ENCODE results near the gene SEL1L3.
A peak's percentile ranks its signal among the peaks of the same experiment; 100 is the strongest.
"Not testable (repeated sequence)": the region's sequence is repeated elsewhere in the genome, so short reads cannot be mapped to it uniquely, and the experiment has no call there.

Gene SEL1L3

DNA sequence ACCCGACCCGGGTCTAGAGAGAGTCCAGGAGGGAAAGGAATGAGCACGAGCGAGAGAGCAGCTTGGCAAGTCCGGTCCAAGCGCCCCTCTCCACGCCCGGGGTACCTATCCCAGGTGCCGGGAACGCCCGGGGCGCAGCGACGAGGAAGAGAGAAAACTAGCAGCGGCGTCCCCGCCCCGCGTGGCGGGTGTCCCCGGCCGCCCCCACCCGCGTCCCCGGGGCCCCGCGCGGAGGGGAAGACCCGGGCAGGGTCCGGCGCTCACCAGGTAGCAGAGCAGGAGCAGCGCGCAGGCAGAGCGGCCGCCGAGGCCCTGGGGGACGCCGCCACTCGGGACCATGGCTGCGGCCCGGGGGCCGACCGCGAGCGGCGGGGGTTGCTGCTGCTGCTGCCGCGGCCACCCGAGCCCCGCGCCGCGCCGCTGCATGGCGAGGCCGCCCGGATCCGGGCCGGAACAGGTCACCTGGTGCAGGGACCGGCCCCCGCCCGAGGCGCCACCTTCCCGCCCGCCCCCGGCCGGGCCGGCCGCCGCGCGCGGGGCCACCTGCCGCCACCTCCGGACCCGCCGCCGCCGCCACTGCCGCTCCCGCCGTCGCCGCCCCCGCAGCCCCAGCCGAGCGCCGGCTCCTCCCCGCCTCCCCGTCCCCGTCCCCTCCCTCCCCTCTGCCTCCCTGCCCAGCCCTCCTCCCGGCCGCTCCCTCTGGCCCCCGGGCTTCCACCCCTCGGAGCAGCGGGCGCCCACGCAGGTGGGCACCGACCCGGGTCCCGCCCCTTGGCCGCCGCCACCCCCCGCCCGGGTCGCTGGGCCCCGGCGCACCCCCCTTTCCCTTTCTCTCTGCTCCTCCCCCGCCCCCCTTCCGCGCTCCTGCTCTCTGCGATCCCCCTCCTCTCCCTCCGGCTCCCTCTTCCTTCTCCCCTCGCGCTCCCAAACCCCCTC, at the start of gene SEL1L3:
Gene SEL1L3 (minus strand): TSS at position 578 of the 936 bp plus-strand sequence. CDS start 152 bp downstream, at position 426.
- TF ChIP-seq, protein P1, sequence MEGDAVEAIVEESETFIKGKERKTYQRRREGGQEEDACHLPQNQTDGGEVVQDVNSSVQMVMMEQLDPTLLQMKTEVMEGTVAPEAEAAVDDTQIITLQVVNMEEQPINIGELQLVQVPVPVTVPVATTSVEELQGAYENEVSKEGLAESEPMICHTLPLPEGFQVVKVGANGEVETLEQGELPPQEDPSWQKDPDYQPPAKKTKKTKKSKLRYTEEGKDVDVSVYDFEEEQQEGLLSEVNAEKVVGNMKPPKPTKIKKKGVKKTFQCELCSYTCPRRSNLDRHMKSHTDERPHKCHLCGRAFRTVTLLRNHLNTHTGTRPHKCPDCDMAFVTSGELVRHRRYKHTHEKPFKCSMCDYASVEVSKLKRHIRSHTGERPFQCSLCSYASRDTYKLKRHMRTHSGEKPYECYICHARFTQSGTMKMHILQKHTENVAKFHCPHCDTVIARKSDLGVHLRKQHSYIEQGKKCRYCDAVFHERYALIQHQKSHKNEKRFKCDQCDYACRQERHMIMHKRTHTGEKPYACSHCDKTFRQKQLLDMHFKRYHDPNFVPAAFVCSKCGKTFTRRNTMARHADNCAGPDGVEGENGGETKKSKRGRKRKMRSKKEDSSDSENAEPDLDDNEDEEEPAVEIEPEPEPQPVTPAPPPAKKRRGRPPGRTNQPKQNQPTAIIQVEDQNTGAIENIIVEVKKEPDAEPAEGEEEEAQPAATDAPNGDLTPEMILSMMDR (IDR thresholded peaks at IDR 0.05; ENCODE audit: low read depth, low read length, missing control alignments): no peak
- DNase-seq (ENCODE audit: extremely low read depth, low read depth): no peak
- peak within 1 kb of the TSS; percentile 53 for H3K4me3 ChIP-seq (replicated peaks; ENCODE audit: low read depth, low read length)

DNA sequence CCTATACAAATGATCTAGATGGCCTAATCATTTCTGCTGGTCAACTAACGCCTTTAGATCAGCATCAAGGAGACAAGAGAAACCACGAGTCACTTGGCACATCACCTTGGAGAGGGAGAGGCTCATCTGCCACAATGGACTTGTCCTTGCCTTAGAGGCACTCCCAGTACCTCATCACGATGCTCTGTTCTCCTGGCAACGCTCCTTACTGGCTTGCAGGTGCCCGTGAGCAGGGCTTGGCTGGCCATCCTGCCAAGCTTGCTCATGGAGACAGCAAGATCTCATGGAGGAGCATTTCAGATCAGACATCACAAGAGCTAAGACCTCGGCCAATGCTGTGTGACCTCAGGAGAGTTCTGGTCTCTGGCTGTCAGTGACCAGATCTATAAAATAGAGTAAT, 48.6 kb upstream of the SEL1L3 start:
- DNase-seq (ENCODE audit: extremely low read depth, low read depth): no peak
- TF ChIP-seq, protein P1 (IDR thresholded peaks at IDR 0.05; ENCODE audit: low read depth, low read length, missing control alignments): no peak
- H3K4me3 ChIP-seq (replicated peaks; ENCODE audit: low read depth, low read length): no peak overlapping the region

DNA sequence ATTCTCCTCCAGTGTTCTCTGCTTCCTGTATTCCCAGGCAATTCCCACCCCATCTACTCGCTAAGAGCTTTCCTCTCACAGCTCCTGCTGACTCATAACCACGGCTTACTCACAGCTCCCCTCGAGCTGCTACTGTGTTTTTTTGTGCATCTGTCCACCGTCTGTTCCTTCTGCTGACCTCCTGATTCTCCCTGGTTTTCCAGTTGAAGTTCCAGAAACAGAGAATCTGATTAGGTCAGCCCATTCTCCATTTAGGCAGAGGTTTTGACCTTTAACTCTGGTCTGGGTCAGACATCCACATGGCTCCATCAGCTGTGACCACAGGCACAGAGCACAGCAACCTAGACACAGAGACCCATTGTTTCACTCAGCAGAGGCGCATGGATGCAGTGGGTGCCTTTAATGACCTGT, 45.7 kb upstream of the SEL1L3 start:
- TF ChIP-seq, protein P1 (IDR thresholded peaks at IDR 0.05; ENCODE audit: low read depth, low read length, missing control alignments): no peak
- H3K4me3 ChIP-seq (replicated peaks; ENCODE audit: low read depth, low read length): no peak overlapping the region
- peak; percentile 96 for DNase-seq (ENCODE audit: extremely low read depth, low read depth)

DNA sequence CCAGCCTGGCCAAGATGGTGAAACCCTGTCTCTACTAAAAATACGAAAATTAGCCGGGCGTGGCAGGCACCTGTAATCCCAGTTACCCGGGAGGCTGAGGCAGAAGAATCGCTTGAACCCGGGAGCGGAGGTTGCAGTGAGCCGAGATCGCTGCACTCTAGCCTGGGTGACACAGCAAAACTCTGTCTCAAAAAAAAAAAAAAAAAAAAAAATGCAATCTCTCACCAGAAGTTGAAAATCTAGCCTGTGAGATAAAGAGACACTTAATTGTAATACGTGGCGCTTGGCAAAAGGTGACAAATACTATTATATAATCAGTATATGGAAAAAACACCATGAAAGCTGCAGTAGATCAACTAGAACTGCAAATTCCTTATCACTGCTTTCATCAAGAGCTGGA, 43.3 kb upstream of the SEL1L3 start:
- not testable (repeated sequence) for DNase-seq (ENCODE audit: extremely low read depth, low read depth); H3K4me3 ChIP-seq (replicated peaks; ENCODE audit: low read depth, low read length)

DNA sequence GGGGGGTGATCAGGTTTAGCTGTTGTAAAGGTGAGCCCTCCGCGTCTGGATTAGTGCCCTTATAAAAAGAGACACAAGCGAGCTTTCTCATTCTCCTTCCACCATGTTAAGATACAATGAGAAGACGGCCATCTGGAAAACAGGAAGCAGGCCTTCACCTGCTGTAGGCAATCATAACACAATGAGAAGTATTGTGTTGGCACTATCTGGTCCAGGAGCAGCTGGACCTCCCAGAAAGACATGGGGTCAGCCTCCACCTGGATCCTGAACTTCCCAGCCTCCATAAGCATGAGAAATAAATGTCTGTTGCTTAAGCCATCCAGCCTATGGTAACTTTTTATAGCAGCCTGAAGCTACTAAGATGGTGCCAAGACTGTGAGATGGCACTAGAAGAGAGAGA, 42.6 kb upstream of the SEL1L3 start:
- TF ChIP-seq, protein P1 (IDR thresholded peaks at IDR 0.05; ENCODE audit: low read depth, low read length, missing control alignments): no peak
- DNase-seq (ENCODE audit: extremely low read depth, low read depth): no peak

DNA sequence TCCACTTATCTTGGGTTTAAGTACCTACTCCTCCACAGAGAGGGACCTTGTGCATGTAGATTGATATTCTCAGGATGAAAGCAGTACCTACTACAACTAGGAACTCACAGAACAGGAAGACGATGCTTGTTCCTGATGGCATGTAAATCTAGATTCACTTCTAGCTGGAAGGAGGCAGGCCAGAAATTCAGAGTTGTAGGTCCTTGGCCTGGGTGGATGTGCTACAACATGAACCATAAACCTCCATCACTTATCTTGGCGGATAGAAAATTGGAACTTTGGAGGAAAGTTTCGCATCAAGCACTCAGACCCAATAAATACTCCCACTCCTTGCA, 41.9 kb upstream of the SEL1L3 start:
- no peak for DNase-seq (ENCODE audit: extremely low read depth, low read depth)
- TF ChIP-seq, protein P1 (IDR thresholded peaks at IDR 0.05; ENCODE audit: low read depth, low read length, missing control alignments): no peak
- no peak overlapping the region for H3K4me3 ChIP-seq (replicated peaks; ENCODE audit: low read depth, low read length)

More for the DNA sequence above, 42.6 kb upstream of the SEL1L3 start:
- H3K4me3 ChIP-seq (replicated peaks; ENCODE audit: low read depth, low read length): no peak overlapping the region

DNA sequence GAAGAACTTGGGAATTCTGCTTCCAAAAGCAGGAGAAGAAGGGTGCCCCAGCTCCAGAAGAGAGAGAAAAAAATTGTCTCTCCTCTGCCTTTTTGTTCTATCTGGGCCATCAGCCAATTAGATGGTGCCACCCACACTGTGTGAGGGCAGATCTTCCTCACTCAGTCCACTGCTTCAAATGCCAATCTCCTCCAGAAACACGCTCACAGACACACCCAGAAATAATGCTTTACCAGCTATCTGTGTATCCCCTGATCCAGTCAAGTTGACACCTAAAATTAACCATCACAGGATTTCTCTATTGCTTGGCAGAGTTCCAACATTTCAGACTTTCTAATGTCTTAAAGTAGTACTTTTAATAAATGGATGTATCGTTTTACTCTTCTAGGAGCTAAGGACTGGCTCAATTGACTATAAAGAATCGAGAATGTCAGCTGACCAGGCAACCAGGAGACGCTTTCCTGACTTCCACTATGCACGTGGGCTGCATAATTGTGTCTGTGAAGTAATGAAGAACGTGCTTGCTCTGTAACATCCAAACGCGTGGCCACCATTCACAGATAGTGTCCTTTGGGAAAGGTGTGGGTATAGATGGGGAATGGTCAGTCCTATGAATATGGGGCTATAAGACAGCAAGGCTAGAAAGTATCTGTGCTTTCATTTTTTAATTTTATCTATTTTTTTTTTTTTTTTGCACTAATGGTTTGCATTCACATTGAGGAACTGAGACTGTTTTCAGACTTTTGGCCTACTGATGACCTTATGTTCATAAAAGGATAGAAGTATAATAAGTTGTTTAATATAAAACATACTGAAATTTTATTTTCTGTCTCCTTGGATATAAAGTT, 41.3 kb upstream of the SEL1L3 start:
- DNase-seq (ENCODE audit: extremely low read depth, low read depth): no peak
- TF ChIP-seq, protein P1 (IDR thresholded peaks at IDR 0.05; ENCODE audit: low read depth, low read length, missing control alignments): no peak
- H3K4me3 ChIP-seq (replicated peaks; ENCODE audit: low read depth, low read length): no peak overlapping the region
